NCI-H460 (cell line): ENCODE results near the gene METRN. TPM values are rescaled to one million over a fixed set of nuclear protein-coding genes. Genes with fewer than 3 reads are reported as not detected.

ENCODE experiments used
- DNase-seq: peaks from one replicate; pipeline ENCODE4 v3.0.0-alpha.2; 2016; ENCODE audit warnings: low read depth; ENCODE audit errors: extremely low read depth
- total RNA-seq: library from RNA; depleted of rRNA; stranded (reverse); fragments of >200 nt; shearing (Covaris generic); gene quantifications from 2 replicates; pipeline ENCODE4 v1.2.3, GENCODE V29; 2014

METRN gene
- total RNA-seq, 1 experiment from 2014 or later, result 30.3 TPM

- no peak for DNase-seq
These were observed 37.4 kb upstream of the METRN start for GRCh38 chr16:677316-678190.

GRCh38 chr16:678209-678857 lies 36.6 kb upstream of the METRN start:
- no peak for DNase-seq

GRCh38 chr16:678858-679813 lies 35.8 kb upstream of the METRN start:
- no peak for DNase-seq

GRCh38 chr16:679814-680624 lies 34.9 kb upstream of the METRN start, which contains the start of gene STUB1:
STUB1 (plus strand) TSS chr16:680410; CDS start chr16:680526, 116 bp downstream.
- DNase-seq, result peak; percentile 86

- DNase-seq, result no peak
These were observed 34.3 kb upstream of the METRN start for GRCh38 chr16:680625-680945.

GRCh38 chr16:680967-681745 lies 33.8 kb upstream of the METRN start:
- DNase-seq, result no peak

GRCh38 chr16:681746-682427 lies 33.0 kb upstream of the METRN start:
- DNase-seq, result no peak

GRCh38 chr16:682493-683395 lies 32.2 kb upstream of the METRN start:
- DNase-seq, result no peak

- DNase-seq, result no peak
These were observed 31.4 kb upstream of the METRN start for GRCh38 chr16:683396-684070.

GRCh38 chr16:684071-684794 lies 30.7 kb upstream of the METRN start, which contains the start of gene JMJD8:
JMJD8 (minus strand) TSS chr16:684334; CDS start chr16:684319, 15 bp downstream.
- DNase-seq, result peak; percentile 95

- DNase-seq, result no peak
These were observed 29.8 kb upstream of the METRN start for GRCh38 chr16:684961-685696.

GRCh38 chr16:685967-686366 lies 29.0 kb upstream of the METRN start:
- DNase-seq, result peak; percentile 73

- DNase-seq, result no peak
These were observed 28.3 kb upstream of the METRN start for GRCh38 chr16:686459-687260.

- DNase-seq, result no peak
These were observed 27.4 kb upstream of the METRN start for GRCh38 chr16:687499-687898.
